Measurements from ENCODE around the gene CDH16.
A peak's percentile ranks its signal among the peaks of the same experiment; 100 is the strongest.
"Not testable (repeated sequence)": the region's sequence is repeated elsewhere in the genome, so short reads cannot be mapped to it uniquely, and the experiment has no call there.

CDH16 gene

GRCh38 chr16:66947302-66948065 is 28.8 kb upstream of the CDH16 start:
- peak; percentile 82 for DNase-seq

- DNase-seq, result no peak
These were observed 28.3 kb upstream of the CDH16 start for GRCh38 chr16:66946974-66947301.

- DNase-seq, result no peak
These were observed 27.9 kb upstream of the CDH16 start for GRCh38 chr16:66946541-66946940.

GRCh38 chr16:66945939-66946338 is 27.3 kb upstream of the CDH16 start:
- no peak for DNase-seq

- DNase-seq, result not testable (repeated sequence)
These were observed 26.3 kb upstream of the CDH16 start for GRCh38 chr16:66944971-66945370.

GRCh38 chr16:66944054-66944441 is 25.4 kb upstream of the CDH16 start:
- no peak for DNase-seq

GRCh38 chr16:66943426-66944053 is 24.9 kb upstream of the CDH16 start:
- DNase-seq, result no peak

GRCh38 chr16:66942981-66943380 is 24.3 kb upstream of the CDH16 start:
- DNase-seq, result no peak

- DNase-seq, result no peak
These were observed 21.6 kb upstream of the CDH16 start for GRCh38 chr16:66940236-66940635.

- DNase-seq, result no peak
These were observed 20.7 kb upstream of the CDH16 start for GRCh38 chr16:66939366-66939765.

GRCh38 chr16:66937725-66938337 is 19.1 kb upstream of the CDH16 start:
- DNase-seq, result no peak

- DNase-seq, result no peak
These were observed 18.3 kb upstream of the CDH16 start for GRCh38 chr16:66936889-66937554.

- DNase-seq, result no peak
These were observed 17.8 kb upstream of the CDH16 start for GRCh38 chr16:66936462-66936861.

- DNase-seq, result no peak
These were observed 16.8 kb upstream of the CDH16 start, which contains the start of gene CES2 for GRCh38 chr16:66935314-66936011. Gene CES2 (plus strand): TSS chr16:66935516. CDS start chr16:66935636, 120 bp downstream.

GRCh38 chr16:66934839-66935313 is 16.2 kb upstream of the CDH16 start:
- DNase-seq, result not testable (repeated sequence)

GRCh38 chr16:66934138-66934838 is 15.6 kb upstream of the CDH16 start, which contains the start of gene CIAO2B:
Gene CIAO2B (minus strand): TSS chr16:66934402. CDS start chr16:66934364, 38 bp downstream.
- DNase-seq, result peak; percentile 93

GRCh38 chr16:66933776-66934137 is 15.1 kb upstream of the CDH16 start:
- no peak for DNase-seq

GRCh38 chr16:66932076-66932475 is 13.4 kb upstream of the CDH16 start:
- no peak for DNase-seq

GRCh38 chr16:66931665-66932064 is 13.0 kb upstream of the CDH16 start:
- DNase-seq, result no peak

GRCh38 chr16:66930189-66930588 is 11.5 kb upstream of the CDH16 start:
- no peak for DNase-seq

- no peak for DNase-seq
These were observed 10.2 kb upstream of the CDH16 start for GRCh38 chr16:66928702-66929388.
